D721Med (cell line): ENCODE data around the gene RFT1.

Experiments used
- DNase-seq: peaks from one replicate; pipeline ENCODE4 v3.0.0; 2011; ENCODE audit warnings: low spot score; ENCODE audit not compliant: insufficient read length
- FAIRE-seq: peaks from 2 replicates; lab custom pipeline; 2011; peaks lifted over from hg19 to GRCh38; lab: Jason Lieb, UNC
- TF ChIP-seq, protein P1 (sequence below): IDR thresholded peaks from 2 replicates; pipeline ENCODE4 v1.5.1; 2012; ENCODE audit warnings: mild to moderate bottlenecking, control low read depth; ENCODE audit not compliant: insufficient read depth; ENCODE audit errors: missing control alignments

The RFT1 gene

DNA sequence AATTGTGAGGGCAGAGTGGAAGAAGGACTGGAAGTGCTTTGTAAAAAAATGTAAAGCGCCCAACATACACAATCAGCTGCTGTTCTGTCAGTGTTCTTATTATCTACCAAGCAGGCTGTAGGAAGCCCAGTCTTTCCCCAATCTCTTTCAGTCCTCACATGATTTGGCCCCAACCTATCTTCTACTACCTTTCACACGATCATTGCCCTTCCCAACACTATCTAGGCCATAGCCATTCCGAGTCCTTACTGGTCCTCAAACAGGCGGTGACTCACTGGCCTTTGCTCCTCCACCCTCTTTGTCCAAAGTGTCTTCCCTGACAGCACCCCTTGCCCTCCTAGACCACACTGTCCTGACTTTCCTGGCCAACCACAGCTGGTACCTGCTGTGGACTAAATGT lies 861 bp upstream of the RFT1 start:
- DNase-seq (no peak), FAIRE-seq (no peak)
- TF ChIP-seq, protein P1, sequence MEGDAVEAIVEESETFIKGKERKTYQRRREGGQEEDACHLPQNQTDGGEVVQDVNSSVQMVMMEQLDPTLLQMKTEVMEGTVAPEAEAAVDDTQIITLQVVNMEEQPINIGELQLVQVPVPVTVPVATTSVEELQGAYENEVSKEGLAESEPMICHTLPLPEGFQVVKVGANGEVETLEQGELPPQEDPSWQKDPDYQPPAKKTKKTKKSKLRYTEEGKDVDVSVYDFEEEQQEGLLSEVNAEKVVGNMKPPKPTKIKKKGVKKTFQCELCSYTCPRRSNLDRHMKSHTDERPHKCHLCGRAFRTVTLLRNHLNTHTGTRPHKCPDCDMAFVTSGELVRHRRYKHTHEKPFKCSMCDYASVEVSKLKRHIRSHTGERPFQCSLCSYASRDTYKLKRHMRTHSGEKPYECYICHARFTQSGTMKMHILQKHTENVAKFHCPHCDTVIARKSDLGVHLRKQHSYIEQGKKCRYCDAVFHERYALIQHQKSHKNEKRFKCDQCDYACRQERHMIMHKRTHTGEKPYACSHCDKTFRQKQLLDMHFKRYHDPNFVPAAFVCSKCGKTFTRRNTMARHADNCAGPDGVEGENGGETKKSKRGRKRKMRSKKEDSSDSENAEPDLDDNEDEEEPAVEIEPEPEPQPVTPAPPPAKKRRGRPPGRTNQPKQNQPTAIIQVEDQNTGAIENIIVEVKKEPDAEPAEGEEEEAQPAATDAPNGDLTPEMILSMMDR = no peak

DNA sequence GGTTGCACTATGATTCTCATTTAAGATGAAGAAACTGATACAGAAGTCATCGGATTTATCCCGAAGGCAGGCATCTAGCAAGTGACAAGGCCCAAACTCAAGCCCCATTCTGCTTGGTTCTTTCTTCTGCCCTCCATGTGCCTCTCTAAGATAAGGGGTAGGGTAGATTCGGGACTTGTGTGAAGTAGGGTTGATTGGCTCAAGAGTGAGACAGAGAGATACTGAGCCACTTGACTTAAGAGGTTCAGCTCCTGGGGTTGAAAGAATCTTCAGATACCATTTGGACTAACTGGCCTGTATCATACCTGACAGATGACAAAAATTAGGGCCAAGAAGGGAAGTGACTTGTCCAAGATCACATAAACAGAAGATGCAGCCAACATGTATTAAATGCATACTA lies 891 bp downstream of the RFT1 start:
- DNase-seq = no peak
- FAIRE-seq = no peak
- TF ChIP-seq, protein P1 = no peak

DNA sequence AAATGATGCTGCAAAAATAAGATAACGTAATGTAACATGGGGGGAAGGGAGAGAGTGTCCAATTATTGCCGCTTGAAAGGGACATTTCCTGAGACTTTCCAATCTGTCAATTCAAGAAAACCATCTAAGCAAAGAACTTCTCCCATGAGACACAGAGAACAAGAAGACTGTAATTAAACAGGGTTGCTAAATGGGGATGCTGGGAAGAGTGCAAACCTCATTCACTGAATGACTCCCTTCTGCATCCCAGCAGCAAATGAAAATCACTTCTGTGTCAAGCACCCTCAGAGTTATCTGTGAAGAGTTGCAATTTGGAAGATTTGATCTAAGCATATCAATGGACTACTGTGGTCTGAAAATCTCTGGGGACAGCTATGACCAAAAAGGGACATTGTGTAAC lies 3.6 kb downstream of the RFT1 start:
- FAIRE-seq (no peak), DNase-seq (no peak)
- TF ChIP-seq, protein P1 = no peak

DNA sequence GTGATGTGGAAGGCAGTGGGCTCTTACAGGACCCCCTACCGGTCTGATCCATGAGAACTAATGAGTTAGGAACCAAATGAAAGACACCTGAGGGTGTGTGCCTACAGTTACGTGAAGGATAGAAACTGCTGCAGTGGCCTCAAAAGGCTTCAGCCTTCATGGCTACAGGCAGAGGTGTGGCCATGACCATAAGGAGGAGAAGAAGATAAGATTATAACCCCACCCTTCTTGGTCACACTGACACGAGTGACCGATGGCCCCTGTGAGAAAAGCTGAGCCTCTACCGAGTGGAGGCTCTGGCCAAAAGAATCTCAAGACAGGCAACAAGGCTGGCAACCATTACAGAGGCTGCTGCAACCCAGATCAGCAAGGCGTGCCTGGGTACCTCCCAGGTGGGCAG lies 6.3 kb downstream of the RFT1 start:
- DNase-seq (no peak), FAIRE-seq (no peak)
- TF ChIP-seq, protein P1 = no peak

DNA sequence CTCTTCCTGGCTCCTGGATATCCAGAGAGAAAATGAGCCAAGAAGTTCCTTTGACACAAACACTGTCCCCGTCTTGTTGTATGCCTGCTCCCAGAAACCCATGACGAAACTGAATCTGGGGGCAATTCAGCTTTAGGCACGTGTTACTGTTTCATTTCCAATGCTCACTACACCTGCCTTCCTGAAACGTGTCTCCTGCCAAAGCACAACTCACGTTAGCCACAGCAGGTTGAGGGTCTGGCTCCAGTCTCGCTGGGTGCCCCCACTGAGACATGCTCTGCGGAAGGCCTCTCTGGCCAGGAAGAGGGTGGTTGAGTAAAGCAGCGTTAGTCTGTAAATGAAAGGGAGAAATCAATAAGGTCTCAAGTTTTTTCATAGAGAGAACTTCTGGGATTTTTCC lies 6.7 kb downstream of the RFT1 start:
- FAIRE-seq = no peak

DNA sequence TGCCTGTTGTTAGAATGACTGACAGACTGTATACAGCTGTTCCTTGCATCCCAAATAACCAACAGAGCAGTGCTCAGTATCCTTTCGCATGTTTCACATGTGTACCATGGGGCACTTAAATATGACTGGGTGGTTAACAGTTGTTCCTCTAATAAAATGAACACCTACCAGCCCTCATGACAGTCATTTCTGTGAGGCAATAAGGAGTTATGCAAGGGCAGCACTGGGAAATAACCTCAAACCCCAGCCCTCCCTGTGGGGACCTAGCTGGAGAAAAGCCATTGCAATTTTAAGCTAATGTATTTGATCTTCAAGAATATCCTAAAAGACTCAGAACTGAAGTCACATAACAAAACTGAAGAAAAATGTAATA lies 7.3 kb downstream of the RFT1 start:
- DNase-seq (no peak), FAIRE-seq (no peak)
- TF ChIP-seq, protein P1 = no peak

More for the DNA sequence above, 6.7 kb downstream of the RFT1 start:
- TF ChIP-seq, protein P1 = no peak
- no peak for DNase-seq

DNA sequence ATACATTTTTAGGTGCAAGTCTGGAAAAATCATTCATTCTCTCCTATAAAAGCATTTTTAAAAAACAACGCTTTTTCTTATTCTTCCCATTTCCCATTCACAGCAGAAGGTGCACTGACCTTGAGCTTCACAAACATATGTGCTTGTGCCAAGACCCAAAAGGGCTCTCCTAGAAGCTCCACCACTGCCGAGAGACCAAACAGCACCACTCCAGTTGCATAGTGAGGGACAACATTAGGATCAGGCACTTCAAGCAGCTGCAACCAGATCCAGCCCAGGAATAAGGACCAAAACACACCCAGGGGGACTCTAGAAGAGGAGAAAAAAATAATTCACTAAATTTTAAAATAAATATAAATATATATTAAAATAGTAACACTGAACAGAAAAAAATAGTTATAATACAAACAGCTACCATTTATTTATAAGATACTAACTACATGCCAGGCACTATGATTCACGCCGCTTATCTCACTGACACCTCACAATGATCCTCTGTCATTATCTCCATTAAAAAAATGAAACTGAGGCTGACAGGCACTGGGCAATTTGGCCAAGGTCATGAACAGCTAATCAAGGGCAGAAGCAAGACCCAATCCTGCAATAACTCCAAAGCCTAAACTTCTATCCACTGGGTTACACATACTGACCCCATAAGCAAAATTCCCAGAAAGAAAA lies 7.8 kb downstream of the RFT1 start:
- DNase-seq = no peak
- TF ChIP-seq, protein P1 = no peak
- FAIRE-seq = no peak
